NCI-H2196 treated with DMSO at 0.1 percent for 48 hours (cell line): Measurements from ENCODE around the gene PCDH9.
"Not testable (repeated sequence)": the region's sequence is repeated elsewhere in the genome, so short reads cannot be mapped to it uniquely, and the experiment has no call there.

Experiments used
- DNase-seq: peaks from one replicate; lab custom pipeline; 2025; ENCODE audit not compliant: unreplicated experiment; lab: John Stamatoyannopoulos, UW

The PCDH9 gene

GRCh38 chr13:66623129-66623820 is 606.9 kb downstream of the PCDH9 start:
- no peak for DNase-seq

- DNase-seq = not testable (repeated sequence)
Measured at GRCh38 chr13:66621906-66622447, 608.2 kb downstream of the PCDH9 start.

- DNase-seq = no peak
Measured at GRCh38 chr13:66618702-66619101, 611.4 kb downstream of the PCDH9 start.

GRCh38 chr13:66617786-66618185 is 612.4 kb downstream of the PCDH9 start:
- DNase-seq = no peak

GRCh38 chr13:66612983-66613382 is 617.2 kb downstream of the PCDH9 start:
- no peak for DNase-seq

GRCh38 chr13:66586489-66586888 is 643.6 kb downstream of the PCDH9 start:
- DNase-seq = no peak

- no peak for DNase-seq
Measured at GRCh38 chr13:66585669-66586203, 644.4 kb downstream of the PCDH9 start.

GRCh38 chr13:66581675-66582074 is 648.5 kb downstream of the PCDH9 start:
- DNase-seq = no peak

GRCh38 chr13:66578305-66578704 is 651.8 kb downstream of the PCDH9 start:
- no peak for DNase-seq

GRCh38 chr13:66577358-66577757 is 652.8 kb downstream of the PCDH9 start:
- no peak for DNase-seq

GRCh38 chr13:66576381-66576780 is 653.8 kb downstream of the PCDH9 start:
- no peak for DNase-seq

- DNase-seq = no peak
Measured at GRCh38 chr13:66574606-66575005, 655.5 kb downstream of the PCDH9 start.

- no peak for DNase-seq
Measured at GRCh38 chr13:66567899-66568612, 662.1 kb downstream of the PCDH9 start.

GRCh38 chr13:66565279-66565678 is 664.9 kb downstream of the PCDH9 start:
- DNase-seq = no peak

GRCh38 chr13:66563076-66563475 is 667.1 kb downstream of the PCDH9 start:
- DNase-seq = no peak

GRCh38 chr13:66562054-66562453 is 668.1 kb downstream of the PCDH9 start:
- no peak for DNase-seq

- no peak for DNase-seq
Measured at GRCh38 chr13:66560991-66561390, 669.1 kb downstream of the PCDH9 start.

GRCh38 chr13:66560189-66560588 is 669.9 kb downstream of the PCDH9 start:
- DNase-seq = no peak

GRCh38 chr13:66559093-66559492 is 671.0 kb downstream of the PCDH9 start:
- no peak for DNase-seq

- no peak for DNase-seq
Measured at GRCh38 chr13:66558506-66558905, 671.6 kb downstream of the PCDH9 start.

- DNase-seq = no peak
Measured at GRCh38 chr13:66557357-66557756, 672.8 kb downstream of the PCDH9 start.

- DNase-seq = no peak
Measured at GRCh38 chr13:66556306-66556705, 673.8 kb downstream of the PCDH9 start.
